ENCODE measurements around the gene OLFM2. TPM values are rescaled to one million over a fixed set of nuclear protein-coding genes. Genes with fewer than 3 reads are reported as not detected.

OLFM2 gene
- total RNA-seq, 1 donor from 2014 or later, result 7.3 TPM

DNA sequence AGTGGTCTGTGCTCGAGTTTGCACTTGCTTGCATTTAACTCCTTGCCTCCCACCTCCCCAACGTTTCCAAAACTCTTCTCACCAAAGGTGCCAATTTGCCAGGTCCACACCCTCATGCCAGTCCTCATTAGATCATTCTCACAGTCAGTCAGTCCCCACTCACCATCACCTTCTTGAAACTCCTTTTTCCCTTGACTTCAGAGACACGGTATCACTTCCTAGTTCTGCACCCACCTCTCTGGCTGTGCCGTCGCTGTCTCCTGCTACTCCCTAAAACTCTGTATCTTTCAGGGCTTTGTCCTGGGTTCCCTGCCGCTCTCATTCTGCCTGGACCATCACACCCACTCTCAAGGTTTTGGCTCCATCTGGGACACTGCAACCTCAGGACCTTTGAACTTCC lies 19.6 kb downstream of the OLFM2 start:
- Mint-ChIP-seq H3K27ac (ENCODE audit: unreplicated experiment) (peak overlapping the region; percentile 17), H3K27me3 (ENCODE audit: low read depth) (peaks cover 27% of the 10 kb centered on the region), H3K9me3 (no peaks in the 10 kb centered on the region), H3K36me3 (ENCODE audit: low read depth) (no peaks in the 10 kb centered on the region), H3K4me1 (peaks cover 13% of the 10 kb centered on the region), H3K4me3 (peak overlapping the region; percentile 72)
- TF ChIP-seq, protein P1, sequence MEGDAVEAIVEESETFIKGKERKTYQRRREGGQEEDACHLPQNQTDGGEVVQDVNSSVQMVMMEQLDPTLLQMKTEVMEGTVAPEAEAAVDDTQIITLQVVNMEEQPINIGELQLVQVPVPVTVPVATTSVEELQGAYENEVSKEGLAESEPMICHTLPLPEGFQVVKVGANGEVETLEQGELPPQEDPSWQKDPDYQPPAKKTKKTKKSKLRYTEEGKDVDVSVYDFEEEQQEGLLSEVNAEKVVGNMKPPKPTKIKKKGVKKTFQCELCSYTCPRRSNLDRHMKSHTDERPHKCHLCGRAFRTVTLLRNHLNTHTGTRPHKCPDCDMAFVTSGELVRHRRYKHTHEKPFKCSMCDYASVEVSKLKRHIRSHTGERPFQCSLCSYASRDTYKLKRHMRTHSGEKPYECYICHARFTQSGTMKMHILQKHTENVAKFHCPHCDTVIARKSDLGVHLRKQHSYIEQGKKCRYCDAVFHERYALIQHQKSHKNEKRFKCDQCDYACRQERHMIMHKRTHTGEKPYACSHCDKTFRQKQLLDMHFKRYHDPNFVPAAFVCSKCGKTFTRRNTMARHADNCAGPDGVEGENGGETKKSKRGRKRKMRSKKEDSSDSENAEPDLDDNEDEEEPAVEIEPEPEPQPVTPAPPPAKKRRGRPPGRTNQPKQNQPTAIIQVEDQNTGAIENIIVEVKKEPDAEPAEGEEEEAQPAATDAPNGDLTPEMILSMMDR (conservative IDR thresholded peaks at IDR 0.05), result no peak
- no peak for DNase-seq (ENCODE audit: low read depth, low spot score)

DNA sequence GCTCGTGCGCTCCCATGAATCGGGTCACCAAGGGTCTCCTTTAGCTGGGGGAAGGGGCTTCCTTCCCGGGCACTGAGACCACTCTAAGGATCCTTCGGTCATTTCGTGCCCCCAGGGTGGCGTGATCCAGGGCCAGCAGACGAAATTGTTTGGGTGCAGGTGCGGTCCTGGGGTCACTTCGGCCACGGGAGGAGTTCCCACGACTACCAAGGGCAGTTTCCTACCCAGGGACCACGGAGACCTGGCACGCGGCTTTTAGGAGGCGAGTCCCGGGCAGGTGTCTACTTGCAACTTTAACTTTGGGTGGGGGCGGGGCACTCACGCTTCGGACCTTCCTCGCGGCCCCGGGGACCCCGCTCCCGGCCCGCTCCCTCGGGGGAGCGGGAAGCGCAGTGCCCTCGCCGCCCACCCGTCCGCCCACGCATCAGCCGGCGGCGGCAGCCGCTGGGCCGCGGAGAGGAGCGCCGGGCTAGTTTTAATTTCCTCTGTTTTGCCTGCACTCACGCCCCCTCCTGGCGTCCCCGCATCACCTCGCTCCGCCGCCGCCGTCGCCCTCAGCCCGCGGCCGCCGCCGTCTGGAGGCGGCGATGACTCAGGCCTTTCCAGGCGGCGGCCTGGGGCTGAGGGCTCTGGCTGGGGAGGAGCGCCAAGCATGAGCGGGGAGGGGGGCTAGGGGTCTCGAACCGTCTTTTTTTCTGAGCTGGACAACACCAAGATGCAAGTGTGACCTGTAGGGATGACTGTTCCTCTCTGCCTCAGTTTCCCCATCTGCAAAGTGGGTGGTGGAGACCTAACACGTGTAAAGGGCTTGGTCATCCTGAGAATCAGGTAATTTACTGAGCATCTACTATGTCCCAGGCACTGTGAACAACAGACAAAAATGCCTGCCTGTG lies 21.8 kb downstream of the OLFM2 start:
- Mint-ChIP-seq H3K4me1 (peaks cover 13% of the 10 kb centered on the region), H3K9me3 (no peaks in the 10 kb centered on the region), H3K36me3 (ENCODE audit: low read depth) (no peaks in the 10 kb centered on the region), H3K27me3 (ENCODE audit: low read depth) (peaks cover 31% of the 10 kb centered on the region), H3K27ac (ENCODE audit: unreplicated experiment) (no peak overlapping the region), H3K4me3 (peak overlapping the region; percentile 60)
- DNase-seq (ENCODE audit: low read depth, low spot score), result peak; percentile 81
- TF ChIP-seq, protein P1 (conservative IDR thresholded peaks at IDR 0.05), result peak; percentile 73

DNA sequence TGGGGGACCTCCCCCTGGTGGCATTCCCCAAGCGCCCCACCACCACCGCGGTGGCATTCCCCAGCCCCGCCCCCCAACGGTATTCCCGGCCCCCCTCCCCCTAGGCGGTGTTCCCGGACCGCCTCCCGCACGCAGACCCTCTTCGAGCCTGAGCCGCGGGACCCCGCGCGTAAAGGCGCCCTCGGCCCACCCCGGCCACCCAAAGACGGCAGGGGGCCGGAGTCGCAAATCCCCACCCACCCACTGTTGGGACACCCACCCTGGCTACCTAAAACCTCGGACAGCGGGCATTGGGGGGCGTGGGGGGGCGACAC lies 22.4 kb downstream of the OLFM2 start:
- no peak for DNase-seq (ENCODE audit: low read depth, low spot score)
- H3K36me3 Mint-ChIP-seq (ENCODE audit: low read depth), result no peaks in the 10 kb centered on the region
- H3K4me3 Mint-ChIP-seq, result peak overlapping the region; percentile 60
- H3K9me3 Mint-ChIP-seq, result no peaks in the 10 kb centered on the region
- no peak overlapping the region for H3K27ac Mint-ChIP-seq (ENCODE audit: unreplicated experiment)
- TF ChIP-seq, protein P1 (conservative IDR thresholded peaks at IDR 0.05), result no peak
- peaks cover 36% of the 10 kb centered on the region for H3K27me3 Mint-ChIP-seq (ENCODE audit: low read depth)
- peaks cover 13% of the 10 kb centered on the region for H3K4me1 Mint-ChIP-seq

DNA sequence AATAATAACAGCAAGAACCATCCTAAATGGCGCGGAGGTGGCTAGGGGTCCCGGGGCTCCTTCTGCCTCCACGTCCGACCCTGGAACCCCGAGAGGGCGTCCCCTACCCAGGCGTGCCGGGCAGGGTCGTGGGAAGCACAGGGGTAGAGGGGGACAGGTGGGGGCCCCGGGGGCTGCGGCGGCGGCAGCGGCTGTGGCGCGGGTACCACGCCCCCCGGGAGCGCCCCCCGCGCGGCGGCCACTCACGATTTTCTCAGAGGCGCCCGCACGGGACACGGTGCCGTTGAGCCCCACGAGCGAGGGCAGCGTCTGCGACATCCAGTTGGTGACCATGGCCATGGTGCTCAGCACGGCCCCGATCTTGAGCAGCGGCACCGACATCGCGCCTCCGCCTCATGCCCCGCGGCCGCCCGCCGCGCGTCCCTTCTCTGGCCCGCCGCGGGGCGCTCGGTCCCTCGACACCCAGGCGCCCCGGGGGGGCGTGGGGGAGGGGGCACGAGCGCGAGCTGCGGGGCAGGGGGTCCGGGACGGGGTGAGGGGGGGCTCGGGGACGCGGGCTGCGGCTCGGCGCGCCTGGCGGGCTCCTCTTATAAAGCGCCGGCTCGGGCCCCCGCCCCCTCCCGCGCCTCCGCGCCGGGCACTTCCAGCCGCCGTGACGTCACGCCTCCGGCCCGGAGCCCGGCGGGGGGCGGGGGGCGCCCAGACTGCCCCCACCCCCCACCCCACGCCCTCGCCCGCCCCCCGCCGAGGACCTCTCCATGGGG lies 22.9 kb downstream of the OLFM2 start:
- Mint-ChIP-seq H3K4me3 (peak overlapping the region; percentile 85), H3K4me1 (peaks cover 13% of the 10 kb centered on the region), H3K9me3 (no peaks in the 10 kb centered on the region), H3K36me3 (ENCODE audit: low read depth) (no peaks in the 10 kb centered on the region), H3K27ac (ENCODE audit: unreplicated experiment) (no peak overlapping the region), H3K27me3 (ENCODE audit: low read depth) (peaks cover 33% of the 10 kb centered on the region)
- no peak for DNase-seq (ENCODE audit: low read depth, low spot score)
- TF ChIP-seq, protein P1 (conservative IDR thresholded peaks at IDR 0.05), result no peak

DNA sequence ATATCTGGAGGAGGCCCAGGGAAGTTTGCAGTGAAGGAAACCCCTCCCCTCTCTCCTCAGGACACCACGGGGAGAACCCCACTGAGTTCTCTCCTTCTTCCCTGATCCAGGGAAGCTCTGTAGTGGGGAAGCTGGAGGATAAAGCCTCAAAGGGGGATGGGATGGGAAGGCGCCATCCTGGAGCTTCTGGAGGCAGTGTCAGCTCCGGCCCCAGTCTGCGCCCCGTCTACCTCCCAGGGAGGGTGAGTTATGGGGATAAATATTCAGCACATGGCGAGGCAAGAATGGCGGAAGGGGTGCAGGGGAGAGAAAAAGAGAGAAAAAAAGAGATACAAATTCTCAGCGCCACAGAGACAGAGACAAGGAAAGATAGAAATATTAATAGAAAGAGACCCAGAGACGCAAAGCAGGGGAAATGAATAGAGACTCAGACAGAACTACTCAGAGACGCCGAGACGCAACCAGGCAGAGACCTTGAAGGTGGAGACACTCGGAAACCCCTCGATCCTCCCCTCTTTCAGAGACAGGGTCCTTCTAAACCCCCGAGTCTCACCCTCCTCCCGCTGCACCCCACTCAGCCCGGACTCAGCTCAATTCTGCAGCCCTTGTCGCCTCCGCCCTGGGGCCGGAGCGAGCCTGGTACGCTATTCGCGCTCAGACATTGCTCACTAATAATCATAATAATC lies 23.6 kb downstream of the OLFM2 start:
- TF ChIP-seq, protein P1 (conservative IDR thresholded peaks at IDR 0.05), result no peak
- Mint-ChIP-seq H3K27ac (ENCODE audit: unreplicated experiment) (no peak overlapping the region), H3K4me1 (peaks cover 13% of the 10 kb centered on the region), H3K4me3 (peak overlapping the region; percentile 85), H3K9me3 (no peaks in the 10 kb centered on the region), H3K36me3 (ENCODE audit: low read depth) (no peaks in the 10 kb centered on the region), H3K27me3 (ENCODE audit: low read depth) (peaks cover 33% of the 10 kb centered on the region)
- DNase-seq (ENCODE audit: low read depth, low spot score), result no peak

Data from neural crest cell (in vitro differentiated cells).